SU-DHL-6 (cell line): Measurements from ENCODE around the gene HPD.

Experiments
- H2AFZ ChIP-seq: fragments of 200-600 bp; sonication (generic); 2 replicates; pipeline ENCODE4 v1.6.1; 2014; ENCODE audit warnings: low read depth, mild to moderate bottlenecking, moderate library complexity, mixed read lengths, antibody characterized with exemption, low read length; ENCODE audit not compliant: severe bottlenecking
- H3F3A ChIP-seq: fragments of 200-600 bp; shearing (Covaris generic); 2 replicates; pipeline ENCODE4 v1.6.0; 2016; ENCODE audit warnings: antibody characterized with exemption, mild to moderate bottlenecking; ENCODE audit not compliant: insufficient read depth
- H3K27ac ChIP-seq: fragments of 200-600 bp; sonication (generic); 2 replicates; pipeline ENCODE4 v1.5.1; 2016; ENCODE audit warnings: low read depth, mild to moderate bottlenecking, low read length, moderate library complexity, mixed read lengths
- H3K27me3 ChIP-seq: fragments of 200-600 bp; sonication (generic), shearing (Covaris generic); 2 replicates; pipeline ENCODE4 v1.6.0; 2014; ENCODE audit warnings: mild to moderate bottlenecking, low read length
- H3K36me3 ChIP-seq: fragments of 200-600 bp; sonication (generic); 2 replicates; pipeline ENCODE4 v1.6.1; 2014; ENCODE audit warnings: mild to moderate bottlenecking, low read length, mixed read lengths
- H3K4me2 ChIP-seq: fragments of 300-600, 200-600 bp; shearing (Covaris generic), sonication (generic); 2 replicates; pipeline ENCODE4 v1.6.0; 2014; ENCODE audit warnings: low read length, low read depth, mild to moderate bottlenecking; ENCODE audit not compliant: poor library complexity, severe bottlenecking
- H3K4me3 ChIP-seq: fragments of 200-600 bp; sonication (generic); 2 replicates; pipeline ENCODE4 v1.5.1; 2014; ENCODE audit warnings: antibody characterized with exemption, low read length, mild to moderate bottlenecking, mixed read lengths; ENCODE audit not compliant: insufficient read depth, poor library complexity, severe bottlenecking
- H3K79me2 ChIP-seq: fragments of 200-600 bp; sonication (generic); 2 replicates; pipeline ENCODE4 v1.6.1; 2014; ENCODE audit warnings: mild to moderate bottlenecking, low read length, moderate library complexity; ENCODE audit not compliant: insufficient read depth
- H3K9ac ChIP-seq: fragments of 200-600 bp; sonication (generic); 2 replicates; pipeline ENCODE4 v1.7.0; 2014; ENCODE audit warnings: mild to moderate bottlenecking, low read length
- H3K9me2 ChIP-seq: fragments of 200-600 bp; sonication (generic); replicated peaks from 2 replicates; pipeline ENCODE4 v1.6.1; 2014; ENCODE audit warnings: low read length; ENCODE audit not compliant: insufficient read depth
- H3K9me3 ChIP-seq: fragments of 200-600 bp; sonication (generic); 2 replicates; pipeline ENCODE4 v1.6.1; 2014; ENCODE audit warnings: low read length, mixed read lengths; ENCODE audit not compliant: insufficient read depth
- H4K20me1 ChIP-seq: fragments of 200-600 bp; sonication (generic); 2 replicates; pipeline ENCODE4 v1.6.1; 2014; ENCODE audit warnings: low read depth, mild to moderate bottlenecking, antibody characterized with exemption, low read length, moderate library complexity, mixed read lengths
- CTCF ChIP-seq: fragments of 200-600 bp; sonication (generic); IDR thresholded peaks from one replicate; pipeline ENCODE4 v1.5.1; 2017; ENCODE audit warnings: antibody characterized with exemption, mild to moderate bottlenecking, low read length, moderate library complexity; ENCODE audit not compliant: insufficient read depth, poor library complexity, severe bottlenecking
- EZH2phosphoT487 ChIP-seq: fragments of 200-600 bp; sonication (generic), shearing (Covaris generic); conservative IDR thresholded peaks from 2 replicates; pipeline ENCODE4 v1.6.1; 2018; ENCODE audit warnings: mild to moderate bottlenecking, antibody characterized with exemption, low read length, moderate library complexity, mixed read lengths

The HPD gene

GRCh38 chr12:121839106-121839992, 19.3 kb downstream of the HPD start:
- no peaks in the 10 kb centered on the region for H3K36me3 ChIP-seq
- peak overlapping the region; percentile 93 for H3K4me2 ChIP-seq
- TF ChIP-seq EZH2phosphoT487 (no peak), CTCF (no peak)
- no peaks in the 10 kb centered on the region for H3K9me3 ChIP-seq
- no peaks in the 10 kb centered on the region for H3K9me2 ChIP-seq
- peak overlapping the region; percentile 97 for H2AFZ ChIP-seq
- no peaks in the 10 kb centered on the region for H4K20me1 ChIP-seq
- H3K27ac ChIP-seq = no peak overlapping the region
- H3K9ac ChIP-seq = peak overlapping the region; percentile 62
- H3K79me2 ChIP-seq = no peaks in the 10 kb centered on the region
- H3K27me3 ChIP-seq = no peaks in the 10 kb centered on the region
- H3K4me3 ChIP-seq = peak overlapping the region; percentile 57
- peaks cover 4% of the 10 kb centered on the region; the same call in 1 of the 2 replicates for H3F3A ChIP-seq

GRCh38 chr12:121838126-121838525, 20.5 kb downstream of the HPD start:
- TF ChIP-seq EZH2phosphoT487 = no peak
- no peak for TF ChIP-seq CTCF
- Histone ChIP-seq H3F3A (peaks cover 8% of the 10 kb centered on the region; the same call in 1 of the 2 replicates), H3K4me2 (no peak overlapping the region), H3K9me3 (no peaks in the 10 kb centered on the region), H3K9ac (no peak overlapping the region), H3K36me3 (no peaks in the 10 kb centered on the region), H3K27me3 (no peaks in the 10 kb centered on the region), H3K79me2 (no peaks in the 10 kb centered on the region), H4K20me1 (no peaks in the 10 kb centered on the region), H3K9me2 (no peaks in the 10 kb centered on the region), H3K4me3 (no peak overlapping the region), H2AFZ (no peak overlapping the region), H3K27ac (no peak overlapping the region)

GRCh38 chr12:121837680-121838079, 21.0 kb downstream of the HPD start:
- Histone ChIP-seq H3K36me3 (no peaks in the 10 kb centered on the region), H2AFZ (no peak overlapping the region), H3K4me3 (no peak overlapping the region), H3K9ac (no peak overlapping the region), H3K9me2 (no peaks in the 10 kb centered on the region), H3K9me3 (no peaks in the 10 kb centered on the region), H4K20me1 (no peaks in the 10 kb centered on the region), H3K27me3 (no peaks in the 10 kb centered on the region), H3F3A (peaks cover 8% of the 10 kb centered on the region), H3K79me2 (no peaks in the 10 kb centered on the region), H3K4me2 (no peak overlapping the region), H3K27ac (no peak overlapping the region)
- TF ChIP-seq EZH2phosphoT487 = no peak

GRCh38 chr12:121831571-121832245, 27.0 kb downstream of the HPD start:
- Histone ChIP-seq H2AFZ (no peak overlapping the region), H3K9ac (no peak overlapping the region), H3K36me3 (peaks cover 16% of the 10 kb centered on the region; the same call in 1 of the 2 replicates), H4K20me1 (no peaks in the 10 kb centered on the region), H3K4me2 (no peak overlapping the region), H3K27me3 (no peaks in the 10 kb centered on the region), H3K79me2 (no peaks in the 10 kb centered on the region), H3F3A (peaks cover 8% of the 10 kb centered on the region; the same call in 1 of the 2 replicates), H3K27ac (no peak overlapping the region), H3K9me2 (no peaks in the 10 kb centered on the region), H3K9me3 (no peaks in the 10 kb centered on the region), H3K4me3 (no peak overlapping the region)
- TF ChIP-seq CTCF (no peak), EZH2phosphoT487 (no peak)
